Activated CD8-positive, alpha-beta memory T cell treated with anti-CD3 and anti-CD28 coated beads, Interleukin-2, amount 10 ng/mL, durations not matched to agents 7 days and 5 days (primary cell): Measurements from ENCODE around the gene DMXL1. TPM values are rescaled to one million over a fixed set of nuclear protein-coding genes. Genes with fewer than 3 reads are reported as not detected.
"Not testable (repeated sequence)": the region's sequence is repeated elsewhere in the genome, so short reads cannot be mapped to it uniquely, and the experiment has no call there.

ENCODE experiments used
- ATAC-seq: fragments of 150-1000 bp; cut with Tn5 transposase; one replicate; pipeline ENCODE4 v1.10.0; 2021; ENCODE audit warnings: moderate library complexity
- CTCF ChIA-PET: fragments of 350-600 bp; sonication (Branson Sonifier 250); formaldehyde crosslinking; loops from one replicate; lab custom pipeline; 2021; ENCODE audit warnings: antibody characterized with exemption; lab: Charles Lee
- DNase-seq: peaks from one replicate; pipeline ENCODE4 v3.0.0-alpha.2; 2020
- H3K27ac Mint-ChIP-seq: one replicate; pipeline ENCODE4 v1.8.0; 2021; ENCODE audit warnings: mild to moderate bottlenecking, mixed read lengths
- H3K27me3 Mint-ChIP-seq: one replicate; pipeline ENCODE4 v1.8.0; 2021; ENCODE audit warnings: mixed read lengths
- H3K36me3 Mint-ChIP-seq: one replicate; pipeline ENCODE4 v1.8.0; 2021; ENCODE audit warnings: mild to moderate bottlenecking, mixed read lengths
- H3K4me1 Mint-ChIP-seq: one replicate; pipeline ENCODE4 v1.8.0; 2021; ENCODE audit warnings: mixed read lengths
- H3K4me3 Mint-ChIP-seq: one replicate; pipeline ENCODE4 v1.8.0; 2021; ENCODE audit warnings: mild to moderate bottlenecking, moderate library complexity, mixed read lengths
- H3K9me3 Mint-ChIP-seq: one replicate; pipeline ENCODE4 v1.8.0; 2022; ENCODE audit warnings: low read depth, mixed read lengths
- total RNA-seq, 2 experiments: library from RNA; stranded (reverse); gene quantifications; one replicate each; pipeline ENCODE4 v1.2.3, GENCODE V29; 2021

The DMXL1 gene
- total RNA-seq, 2 experiments from 2014 or later, result 30.4 to 35.5 TPM

DNA sequence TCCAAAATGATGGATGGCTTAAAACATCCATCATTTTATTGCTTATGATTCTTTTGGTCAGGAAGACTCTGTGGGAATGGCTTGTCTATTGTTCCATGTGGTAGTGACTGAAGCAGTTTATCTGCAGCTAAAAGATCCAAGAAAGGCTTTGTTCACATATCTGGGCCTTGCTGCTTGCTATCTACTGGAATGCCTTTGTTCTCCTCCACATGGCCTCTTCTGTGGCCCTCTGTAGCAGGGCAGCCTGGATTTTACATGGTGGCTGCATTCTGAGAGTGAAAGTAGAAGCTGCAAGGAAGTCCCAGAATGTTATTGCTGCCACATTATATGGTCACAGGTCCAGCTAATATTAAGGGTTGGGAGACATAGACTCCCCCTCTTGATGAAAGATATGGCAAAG, 35.1 kb downstream of the DMXL1 start:
- ATAC-seq (no peak), DNase-seq (no peak)
- peaks cover 27% of the 10 kb centered on the region for H3K36me3 Mint-ChIP-seq
- CTCF ChIA-PET, result no interaction called here
- no peaks in the 10 kb centered on the region for H3K4me1 Mint-ChIP-seq
- H3K4me3 Mint-ChIP-seq, result no peak overlapping the region
- no peaks in the 10 kb centered on the region for H3K27me3 Mint-ChIP-seq
- H3K9me3 Mint-ChIP-seq, result no peaks in the 10 kb centered on the region
- H3K27ac Mint-ChIP-seq, result no peak overlapping the region

DNA sequence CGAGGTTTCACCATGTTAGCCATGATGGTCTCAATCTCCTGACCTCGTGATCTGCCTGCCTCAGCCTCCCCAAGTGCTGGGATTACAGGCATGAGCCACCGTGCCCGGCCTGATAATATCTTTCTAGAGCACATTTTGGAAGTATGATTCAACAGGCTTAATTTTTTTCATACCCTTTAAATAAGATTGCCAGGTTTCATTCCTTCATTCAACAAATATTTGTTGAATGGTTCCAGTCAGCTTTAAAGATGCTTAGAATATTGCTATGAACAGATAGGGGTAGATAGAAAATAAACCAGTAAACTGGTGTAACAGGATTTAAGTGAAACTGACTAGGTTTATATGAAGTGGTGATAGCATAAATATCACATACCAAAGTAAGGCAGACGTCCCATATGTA, 41.3 kb downstream of the DMXL1 start:
- CTCF ChIA-PET, result no interaction called here
- DNase-seq, result no peak
- ATAC-seq, result no peak
- H3K4me3 Mint-ChIP-seq, result no peak overlapping the region
- no peaks in the 10 kb centered on the region for H3K27me3 Mint-ChIP-seq
- no peak overlapping the region for H3K27ac Mint-ChIP-seq
- H3K9me3 Mint-ChIP-seq, result no peaks in the 10 kb centered on the region
- H3K4me1 Mint-ChIP-seq, result no peaks in the 10 kb centered on the region
- H3K36me3 Mint-ChIP-seq, result peaks cover 22% of the 10 kb centered on the region

- no peak overlapping the region for H3K27ac Mint-ChIP-seq
- CTCF ChIA-PET, result no interaction called here
- H3K9me3 Mint-ChIP-seq, result no peaks in the 10 kb centered on the region
- no peak overlapping the region for H3K4me3 Mint-ChIP-seq
- DNase-seq (no peak), ATAC-seq (no peak)
- no peaks in the 10 kb centered on the region for H3K27me3 Mint-ChIP-seq
- H3K4me1 Mint-ChIP-seq, result no peaks in the 10 kb centered on the region
- H3K36me3 Mint-ChIP-seq, result peaks cover 32% of the 10 kb centered on the region
Measured at GRCh38 chr5:119117237-119117636, 46.4 kb downstream of the DMXL1 start.

- CTCF ChIA-PET, result no interaction called here
- Mint-ChIP-seq H3K9me3 (no peaks in the 10 kb centered on the region), H3K4me3 (no peak overlapping the region), H3K36me3 (peaks cover 38% of the 10 kb centered on the region), H3K27ac (no peak overlapping the region), H3K4me1 (no peaks in the 10 kb centered on the region), H3K27me3 (no peaks in the 10 kb centered on the region)
- ATAC-seq (no peak), DNase-seq (no peak)
Measured at GRCh38 chr5:119118000-119118399, 47.1 kb downstream of the DMXL1 start.

- H3K4me3 Mint-ChIP-seq, result no peak overlapping the region
- H3K27me3 Mint-ChIP-seq, result no peaks in the 10 kb centered on the region
- peaks cover 40% of the 10 kb centered on the region for H3K36me3 Mint-ChIP-seq
- no peak for ATAC-seq
- CTCF ChIA-PET, result no interaction called here
- no peaks in the 10 kb centered on the region for H3K4me1 Mint-ChIP-seq
- H3K9me3 Mint-ChIP-seq, result no peaks in the 10 kb centered on the region
- no peak overlapping the region for H3K27ac Mint-ChIP-seq
- DNase-seq, result no peak
Measured at GRCh38 chr5:119120893-119121292, 50.0 kb downstream of the DMXL1 start.

- H3K4me3 Mint-ChIP-seq, H3K27me3 Mint-ChIP-seq, ATAC-seq, CTCF ChIA-PET, H3K4me1 Mint-ChIP-seq, H3K27ac Mint-ChIP-seq, H3K9me3 Mint-ChIP-seq, DNase-seq: not testable (repeated sequence)
- H3K36me3 Mint-ChIP-seq, result peaks cover 33% of the 10 kb centered on the region
Measured at GRCh38 chr5:119122474-119122873, 51.6 kb downstream of the DMXL1 start.

GRCh38 chr5:119123280-119123679, 52.4 kb downstream of the DMXL1 start:
- no peak overlapping the region for H3K27ac Mint-ChIP-seq
- peaks cover 36% of the 10 kb centered on the region for H3K36me3 Mint-ChIP-seq
- no peaks in the 10 kb centered on the region for H3K27me3 Mint-ChIP-seq
- H3K9me3 Mint-ChIP-seq, result no peaks in the 10 kb centered on the region
- H3K4me1 Mint-ChIP-seq, result no peaks in the 10 kb centered on the region
- CTCF ChIA-PET, result no interaction called here
- ATAC-seq (no peak), DNase-seq (no peak)
- H3K4me3 Mint-ChIP-seq, result no peak overlapping the region

- DNase-seq, result no peak
Measured at GRCh38 chr5:119129770-119130169, 58.9 kb downstream of the DMXL1 start.

GRCh38 chr5:119131530-119132304, 60.8 kb downstream of the DMXL1 start:
- peaks cover 49% of the 10 kb centered on the region for H3K36me3 Mint-ChIP-seq
- no peak for DNase-seq

More at GRCh38 chr5:119129770-119130169, 58.9 kb downstream of the DMXL1 start:
- H3K27ac Mint-ChIP-seq, result no peak overlapping the region
- H3K4me1 Mint-ChIP-seq, result no peaks in the 10 kb centered on the region
- H3K36me3 Mint-ChIP-seq, result peaks cover 31% of the 10 kb centered on the region
- H3K4me3 Mint-ChIP-seq, result no peak overlapping the region
- no peaks in the 10 kb centered on the region for H3K27me3 Mint-ChIP-seq
- no peaks in the 10 kb centered on the region for H3K9me3 Mint-ChIP-seq
- CTCF ChIA-PET, result no interaction called here
- ATAC-seq, result no peak

DNA sequence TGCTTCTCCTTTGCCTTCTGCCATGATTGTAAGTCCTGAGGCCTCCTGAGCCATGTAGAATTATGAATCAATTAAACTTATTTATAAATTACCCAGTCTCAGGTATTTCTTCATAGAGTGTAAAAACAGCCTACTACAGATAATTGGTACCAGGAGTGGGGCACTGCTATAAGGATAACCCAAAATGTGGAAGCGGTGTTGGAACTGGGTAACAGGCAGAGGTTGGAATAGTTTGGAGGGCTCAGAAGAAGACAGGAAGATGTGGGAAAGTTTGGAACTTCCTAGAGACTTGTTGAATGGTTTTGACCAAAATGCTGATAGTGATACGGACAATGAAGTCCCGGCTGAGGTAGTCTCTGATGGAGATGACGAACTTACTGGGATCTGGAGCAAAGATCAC, 64.9 kb downstream of the DMXL1 start:
- H3K27ac Mint-ChIP-seq, CTCF ChIA-PET, H3K4me1 Mint-ChIP-seq, H3K27me3 Mint-ChIP-seq, H3K4me3 Mint-ChIP-seq, DNase-seq, ATAC-seq: not testable (repeated sequence)
- H3K36me3 Mint-ChIP-seq, result peaks cover 63% of the 10 kb centered on the region
- peaks cover 12% of the 10 kb centered on the region for H3K9me3 Mint-ChIP-seq

More at GRCh38 chr5:119131530-119132304, 60.8 kb downstream of the DMXL1 start:
- Mint-ChIP-seq H3K9me3 (peaks cover 4% of the 10 kb centered on the region), H3K4me1 (no peaks in the 10 kb centered on the region), H3K27ac (no peak overlapping the region), H3K27me3 (no peaks in the 10 kb centered on the region), H3K4me3 (no peak overlapping the region)
- ATAC-seq, result no peak
- CTCF ChIA-PET, result no interaction called here

DNA sequence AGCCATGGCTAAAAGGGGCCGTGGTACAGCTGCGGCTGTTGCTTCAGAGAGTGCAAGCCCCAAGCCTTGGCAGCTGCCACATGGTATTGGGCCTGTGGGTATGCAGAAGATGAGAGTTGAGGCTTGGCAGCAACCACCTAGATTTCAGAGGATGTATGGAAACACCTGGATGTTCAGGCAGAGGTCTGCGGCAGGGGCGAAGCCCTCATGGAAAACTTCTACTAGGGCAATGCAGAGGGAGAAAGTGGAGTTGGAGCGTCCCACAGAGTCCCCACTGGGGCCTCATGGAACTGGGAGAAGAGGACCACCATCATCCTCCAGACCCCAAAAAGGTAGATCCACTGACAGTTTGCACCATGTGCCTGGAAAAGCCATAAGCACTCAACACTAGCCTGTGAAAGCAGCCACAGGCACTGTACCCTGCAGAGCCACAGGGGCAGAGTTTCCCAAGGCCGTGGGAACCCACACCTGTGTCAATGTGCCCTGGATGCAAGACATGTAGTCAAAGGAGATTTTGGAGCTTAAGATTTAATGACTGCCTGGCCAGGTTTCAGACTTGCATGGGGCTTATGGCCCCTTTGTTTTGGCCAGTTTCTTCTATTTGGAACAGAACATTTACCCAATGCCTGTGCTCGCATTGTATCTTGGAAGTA, 65.9 kb downstream of the DMXL1 start:
- no peak for ATAC-seq
- H3K4me3 Mint-ChIP-seq, result no peak overlapping the region
- CTCF ChIA-PET, result interaction anchor here (0.6 kb wide), 1 partner anchor 275 kb away, joined by 3 read pairs; no protein-coding TSS in a partner anchor
- no peak overlapping the region for H3K27ac Mint-ChIP-seq
- H3K4me1 Mint-ChIP-seq, result no peaks in the 10 kb centered on the region
- no peaks in the 10 kb centered on the region for H3K27me3 Mint-ChIP-seq
- H3K9me3 Mint-ChIP-seq, result peaks cover 12% of the 10 kb centered on the region
- DNase-seq, result no peak
- peaks cover 63% of the 10 kb centered on the region for H3K36me3 Mint-ChIP-seq

- H3K27me3 Mint-ChIP-seq, result no peaks in the 10 kb centered on the region
- H3K27ac Mint-ChIP-seq, result no peak overlapping the region
- no peaks in the 10 kb centered on the region for H3K4me1 Mint-ChIP-seq
- H3K4me3 Mint-ChIP-seq, result no peak overlapping the region
- CTCF ChIA-PET, result interaction anchor here (1.6 kb wide), 1 partner anchor 10 kb away, joined by 4 read pairs; no protein-coding TSS in a partner anchor
- peaks cover 5% of the 10 kb centered on the region for H3K9me3 Mint-ChIP-seq
- no peak for DNase-seq
- H3K36me3 Mint-ChIP-seq, result peaks cover 50% of the 10 kb centered on the region
- no peak for ATAC-seq
Measured at GRCh38 chr5:119153629-119154028, 82.7 kb downstream of the DMXL1 start.

- DNase-seq (no peak), ATAC-seq (no peak)
- CTCF ChIA-PET, result no interaction called here
- H3K4me3 Mint-ChIP-seq, result no peak overlapping the region
- no peaks in the 10 kb centered on the region for H3K27me3 Mint-ChIP-seq
- peaks cover 41% of the 10 kb centered on the region for H3K36me3 Mint-ChIP-seq
- peaks cover 5% of the 10 kb centered on the region for H3K9me3 Mint-ChIP-seq
- no peak overlapping the region for H3K27ac Mint-ChIP-seq
- H3K4me1 Mint-ChIP-seq, result no peaks in the 10 kb centered on the region
Measured at GRCh38 chr5:119158144-119158543, 87.3 kb downstream of the DMXL1 start.

DNA sequence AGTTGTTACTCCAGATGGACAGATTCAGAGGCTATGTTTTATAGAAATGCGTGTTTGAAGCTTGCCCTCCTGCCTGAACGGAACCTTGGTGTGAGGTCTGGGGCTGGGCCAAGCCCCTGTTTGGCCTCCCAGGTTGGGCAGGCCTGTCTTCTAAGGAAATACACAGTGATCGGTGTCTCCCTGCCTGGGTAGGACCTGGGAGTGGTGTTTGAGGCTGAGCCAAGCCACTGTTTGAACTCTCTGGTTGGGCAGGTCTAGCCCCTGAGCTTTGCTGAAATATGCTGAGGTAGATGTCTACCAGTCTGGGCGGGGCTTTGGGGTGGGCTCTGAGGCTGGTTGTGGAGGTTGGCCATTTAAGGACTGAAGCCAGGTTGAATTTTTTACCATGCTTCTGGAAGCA, 90.5 kb downstream of the DMXL1 start:
- no peaks in the 10 kb centered on the region for H3K4me1 Mint-ChIP-seq
- CTCF ChIA-PET, result interaction anchor here (1.1 kb wide), 1 partner anchor 19 kb away, joined by 3 read pairs; no protein-coding TSS in a partner anchor
- no peak overlapping the region for H3K27ac Mint-ChIP-seq
- peaks cover 5% of the 10 kb centered on the region for H3K9me3 Mint-ChIP-seq
- H3K27me3 Mint-ChIP-seq, result no peaks in the 10 kb centered on the region
- DNase-seq, result no peak
- H3K36me3 Mint-ChIP-seq, result peaks cover 31% of the 10 kb centered on the region
- ATAC-seq, result no peak
- no peak overlapping the region for H3K4me3 Mint-ChIP-seq
